GM08714 (cell line): ENCODE results near the gene ZNF274.
"Not testable (repeated sequence)": the region's sequence is repeated elsewhere in the genome, so short reads cannot be mapped to it uniquely, and the experiment has no call there.

Experiments used
- H3K4me3 ChIP-seq: fragments of 200-500 bp; sonication (Bioruptor generic); 2 replicates; pipeline ENCODE4 v1.5.1; 2014; ENCODE audit warnings: mild to moderate bottlenecking, low read length, inconsistent platforms
- ZNF274 ChIP-seq: IDR thresholded peaks from 2 replicates; pipeline ENCODE4 v1.6.1; 2012; ENCODE audit warnings: mild to moderate bottlenecking, low read depth, low read length

Gene ZNF274

DNA sequence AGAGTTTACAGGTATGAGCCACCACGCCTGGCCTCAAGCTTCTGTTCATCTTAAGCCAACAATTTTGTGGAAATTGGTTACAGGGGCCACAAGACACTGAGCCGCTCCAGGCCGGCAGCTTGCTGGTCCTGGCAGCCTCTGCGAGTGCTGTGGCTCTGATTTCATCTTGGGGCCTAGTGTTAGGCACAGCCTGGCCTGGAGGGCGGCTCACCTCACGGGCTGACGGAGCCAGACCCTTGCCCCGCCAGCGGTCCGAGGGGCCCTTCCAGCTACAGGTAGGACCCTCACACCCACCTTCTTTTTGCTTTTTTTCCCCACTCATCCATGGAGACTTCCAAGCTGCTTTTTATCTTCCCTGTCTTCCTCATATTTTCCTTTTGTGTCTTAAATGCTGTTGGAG lies 54.5 kb downstream of the ZNF274 start:
- no peak for TF ChIP-seq ZNF274
- no peak overlapping the region for H3K4me3 ChIP-seq

DNA sequence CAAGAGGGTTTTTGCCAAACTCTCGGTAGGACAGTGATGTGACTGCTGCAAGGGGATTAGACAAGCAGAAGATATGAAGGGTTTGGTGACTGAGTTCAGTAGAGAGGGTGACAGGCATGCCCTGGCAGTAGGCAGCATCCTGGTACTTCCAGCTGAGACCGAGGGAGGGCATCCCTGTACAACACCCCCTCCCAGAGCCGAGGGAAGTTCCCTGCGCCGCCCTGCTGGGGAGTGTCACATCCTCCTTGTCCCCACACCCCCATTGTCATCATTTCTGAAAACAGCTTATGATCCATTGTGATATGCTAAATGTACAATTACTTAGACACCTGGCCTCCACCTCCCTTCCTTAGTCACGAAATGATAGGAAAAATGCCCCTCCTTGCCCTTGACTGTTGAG lies 60.5 kb downstream of the ZNF274 start:
- TF ChIP-seq ZNF274 = no peak
- H3K4me3 ChIP-seq = no peak overlapping the region

DNA sequence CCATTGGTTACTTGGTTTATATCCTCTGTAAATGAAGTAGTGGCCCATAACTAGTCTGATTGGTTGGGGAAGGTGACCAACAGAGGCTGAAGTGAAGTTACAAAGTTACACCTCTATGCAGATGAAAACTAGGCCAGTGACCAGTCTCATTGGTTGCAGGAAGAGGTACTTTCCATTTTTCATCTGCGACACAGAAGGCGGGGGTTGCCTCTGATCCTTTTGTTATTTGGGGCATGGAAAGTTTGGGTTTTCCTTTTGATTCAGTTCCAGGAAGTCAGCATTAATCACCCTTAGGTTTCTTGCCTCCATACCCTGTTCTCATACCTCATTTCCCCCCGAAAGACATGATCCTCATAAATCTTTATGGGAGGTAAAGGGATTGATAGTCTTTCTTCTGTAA lies 66.0 kb downstream of the ZNF274 start:
- TF ChIP-seq ZNF274 = no peak
- no peak overlapping the region for H3K4me3 ChIP-seq

DNA sequence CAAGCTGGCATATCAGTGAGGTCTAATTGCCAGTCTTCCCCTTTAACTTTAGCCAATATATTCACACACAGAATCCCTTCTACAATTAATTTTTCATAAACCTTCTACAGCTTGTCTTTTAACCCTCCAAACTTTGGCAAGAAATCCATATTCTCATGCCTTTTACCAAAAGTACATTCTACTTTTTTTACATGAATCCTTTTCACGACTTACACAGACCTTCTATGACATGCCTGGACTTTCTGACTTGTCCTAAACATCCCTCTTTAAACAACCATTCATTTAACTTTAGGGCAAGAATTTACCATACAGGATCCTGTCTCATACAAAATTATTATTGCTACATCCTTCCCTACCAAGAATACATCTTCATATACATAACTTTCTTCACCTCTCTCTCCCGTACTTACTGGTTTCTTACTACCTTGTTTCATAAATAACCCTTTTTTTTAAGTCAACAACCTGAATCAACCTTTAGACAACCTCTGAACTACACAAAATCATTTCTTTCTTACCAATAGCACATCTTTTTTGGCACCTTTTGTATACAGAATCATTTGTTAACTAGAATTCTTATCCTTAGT lies 69.3 kb downstream of the ZNF274 start:
- TF ChIP-seq ZNF274 = no peak
- H3K4me3 ChIP-seq = no peak overlapping the region

DNA sequence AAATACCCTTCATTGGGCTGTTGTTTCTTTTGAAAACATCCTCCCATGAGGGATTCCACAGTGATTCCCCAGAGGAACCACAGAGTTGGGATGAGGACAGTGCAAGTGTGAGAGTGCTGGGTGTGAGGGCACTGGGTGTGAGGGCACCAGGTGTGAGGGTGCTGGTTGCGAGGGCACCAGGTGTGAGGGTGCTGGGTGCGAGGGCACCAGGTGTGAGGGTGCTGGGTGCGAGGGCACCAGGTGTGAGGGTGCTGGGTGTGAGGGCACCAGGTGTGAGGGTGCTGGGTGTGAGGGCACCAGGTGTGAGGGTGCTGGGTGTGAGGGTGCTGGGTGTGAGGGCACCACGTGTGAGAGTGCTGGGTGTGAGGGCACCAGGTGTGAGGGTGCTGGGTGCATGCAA lies 75.4 kb downstream of the ZNF274 start:
- not testable (repeated sequence) for H3K4me3 ChIP-seq

DNA sequence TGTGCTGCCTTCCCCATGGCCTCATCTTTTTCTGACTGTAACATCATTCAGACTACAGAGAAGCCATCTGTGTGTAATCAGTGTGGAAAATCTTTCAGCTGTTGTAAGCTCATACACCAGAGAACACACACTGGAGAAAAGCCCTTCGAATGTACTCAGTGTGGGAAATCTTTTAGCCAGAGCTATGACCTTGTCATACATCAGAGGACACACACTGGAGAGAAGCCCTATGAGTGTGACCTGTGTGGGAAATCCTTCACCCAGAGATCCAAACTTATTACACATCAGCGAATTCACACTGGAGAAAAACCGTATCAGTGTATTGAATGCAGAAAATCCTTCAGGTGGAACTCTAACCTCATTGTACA lies 78.7 kb downstream of the ZNF274 start:
- H3K4me3 ChIP-seq = no peak overlapping the region
- TF ChIP-seq ZNF274 = no peak

DNA sequence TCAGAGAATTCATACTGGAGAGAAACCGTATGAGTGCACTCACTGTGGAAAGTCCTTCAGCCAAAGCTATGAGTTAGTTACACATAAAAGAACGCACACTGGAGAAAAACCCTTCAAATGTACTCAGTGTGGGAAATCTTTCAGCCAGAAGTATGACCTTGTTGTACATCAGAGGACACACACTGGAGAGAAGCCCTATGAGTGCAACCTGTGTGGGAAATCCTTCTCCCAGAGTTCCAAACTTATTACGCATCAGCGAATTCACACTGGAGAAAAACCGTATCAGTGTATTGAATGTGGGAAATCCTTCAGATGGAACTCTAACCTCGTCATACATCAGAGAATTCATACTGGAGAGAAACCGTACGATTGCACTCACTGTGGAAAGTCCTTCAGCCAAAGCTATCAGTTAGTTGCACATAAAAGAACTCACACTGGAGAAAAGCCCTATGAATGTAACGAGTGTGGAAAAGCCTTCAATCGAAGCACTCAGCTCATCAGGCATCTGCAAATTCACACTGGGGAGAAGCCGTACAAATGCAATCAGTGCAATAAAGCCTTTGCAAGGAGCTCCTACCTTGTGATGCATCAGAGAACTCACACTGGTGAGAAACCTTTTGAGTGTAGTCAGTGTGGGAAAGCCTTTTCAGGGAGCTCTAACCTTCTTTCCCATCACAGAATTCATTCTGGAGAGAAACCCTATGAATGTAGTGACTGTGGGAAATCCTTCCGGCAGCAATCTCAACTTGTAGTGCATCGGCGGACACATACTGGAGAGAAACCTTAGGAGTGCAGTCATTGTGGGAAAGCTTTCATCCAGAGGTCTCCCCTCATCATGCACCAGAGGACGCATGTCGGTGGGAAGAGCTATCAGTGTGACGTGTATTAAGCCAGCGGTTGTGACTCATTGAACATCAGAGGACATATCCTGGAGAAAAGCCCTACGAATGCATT lies 79.4 kb downstream of the ZNF274 start:
- no peak overlapping the region for H3K4me3 ChIP-seq
- peak; percentile 97 for TF ChIP-seq ZNF274

DNA sequence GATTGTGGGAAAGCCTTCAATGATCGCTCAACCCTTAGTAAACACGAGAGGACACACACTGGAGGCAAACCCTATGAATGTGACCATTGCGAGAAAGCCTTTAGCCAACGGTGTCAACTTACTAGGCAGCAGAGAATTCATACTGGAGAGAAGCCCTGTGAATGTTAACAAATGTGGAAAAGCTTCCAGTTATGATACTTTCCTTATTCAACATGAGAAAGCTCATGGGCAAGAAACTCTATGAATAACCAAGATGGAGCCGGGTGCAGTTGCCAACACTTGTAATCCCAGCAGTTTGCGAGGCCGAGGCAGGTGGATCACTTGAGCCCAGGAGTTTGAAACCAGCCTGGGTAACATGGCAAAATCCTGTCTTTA lies 80.0 kb downstream of the ZNF274 start:
- TF ChIP-seq ZNF274 = no peak
- H3K4me3 ChIP-seq = no peak overlapping the region
